Kidney glomerular epithelial cell (primary cell): ENCODE measurements around the gene SYCP2L.
A peak's percentile ranks its signal among the peaks of the same experiment; 100 is the strongest.
"Not testable (repeated sequence)": the region's sequence is repeated elsewhere in the genome, so short reads cannot be mapped to it uniquely, and the experiment has no call there.

Experiments
- DNase-seq: peaks from one replicate; lab custom pipeline; 2025; lab: John Stamatoyannopoulos, UW

Gene SYCP2L

DNA sequence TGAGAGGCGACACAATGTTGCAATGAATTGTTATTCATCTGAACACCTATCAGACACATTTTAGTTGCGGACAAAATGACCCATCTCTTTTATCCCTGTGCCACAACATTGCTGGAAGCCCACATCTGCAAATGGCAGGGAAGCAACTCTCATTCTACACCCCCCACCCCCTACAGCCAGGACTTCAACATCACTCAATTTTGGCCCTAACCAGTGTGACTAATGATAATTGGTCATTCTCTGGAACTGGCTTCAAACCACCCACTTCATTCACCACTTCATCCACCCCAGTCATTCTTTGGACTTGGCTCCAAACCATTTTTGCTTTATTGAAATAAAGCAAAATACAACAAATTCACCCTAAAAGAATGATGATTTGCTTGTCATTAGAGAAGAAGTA, 6.5 kb upstream of the SYCP2L start:
- DNase-seq: no peak

DNA sequence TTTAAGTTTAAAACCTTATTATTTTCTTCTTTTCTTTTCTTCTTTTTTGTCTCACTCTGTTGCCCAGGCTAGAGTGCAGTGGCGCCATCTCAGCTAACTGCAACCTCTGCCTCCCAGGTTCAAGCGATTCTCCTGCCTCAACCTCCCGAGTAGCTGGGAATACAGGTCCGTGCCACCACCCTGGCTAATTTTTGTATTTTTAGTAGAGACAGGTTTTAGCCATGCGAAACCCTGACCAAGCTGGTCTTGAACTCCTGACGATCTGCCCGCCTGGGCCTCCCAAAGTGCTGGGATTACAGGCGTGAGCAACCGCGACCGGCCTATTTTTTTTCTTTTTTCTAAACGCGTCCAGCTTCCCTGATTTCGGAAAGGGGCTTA, 4.6 kb upstream of the SYCP2L start:
- DNase-seq: not testable (repeated sequence)

DNA sequence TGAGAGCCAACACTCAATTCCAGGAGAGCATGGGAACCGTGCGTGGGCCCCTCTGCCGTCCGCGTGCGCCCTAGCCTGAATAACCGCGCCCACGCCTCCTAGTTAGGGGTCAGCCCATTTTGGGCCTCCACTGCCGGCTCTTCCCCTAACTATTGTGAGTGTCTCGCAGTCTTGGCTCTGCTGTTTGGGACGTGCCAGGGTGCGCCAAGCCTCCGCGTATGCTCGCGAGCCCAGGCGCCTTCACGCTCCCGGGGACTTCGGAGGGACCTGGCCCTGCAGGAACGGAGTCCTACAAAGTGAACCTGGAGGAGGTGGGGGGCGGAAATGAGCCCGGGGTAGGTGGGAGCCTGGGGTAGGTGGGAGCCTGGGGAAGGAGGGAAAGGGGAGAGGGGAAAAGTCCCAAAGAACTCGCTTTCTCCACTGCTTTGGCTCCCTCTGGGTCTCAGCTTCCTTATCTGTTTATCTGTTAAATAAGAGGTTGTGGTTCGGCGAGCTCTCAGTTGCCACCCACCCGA, 4.1 kb upstream of the SYCP2L start:
- DNase-seq: no peak

DNA sequence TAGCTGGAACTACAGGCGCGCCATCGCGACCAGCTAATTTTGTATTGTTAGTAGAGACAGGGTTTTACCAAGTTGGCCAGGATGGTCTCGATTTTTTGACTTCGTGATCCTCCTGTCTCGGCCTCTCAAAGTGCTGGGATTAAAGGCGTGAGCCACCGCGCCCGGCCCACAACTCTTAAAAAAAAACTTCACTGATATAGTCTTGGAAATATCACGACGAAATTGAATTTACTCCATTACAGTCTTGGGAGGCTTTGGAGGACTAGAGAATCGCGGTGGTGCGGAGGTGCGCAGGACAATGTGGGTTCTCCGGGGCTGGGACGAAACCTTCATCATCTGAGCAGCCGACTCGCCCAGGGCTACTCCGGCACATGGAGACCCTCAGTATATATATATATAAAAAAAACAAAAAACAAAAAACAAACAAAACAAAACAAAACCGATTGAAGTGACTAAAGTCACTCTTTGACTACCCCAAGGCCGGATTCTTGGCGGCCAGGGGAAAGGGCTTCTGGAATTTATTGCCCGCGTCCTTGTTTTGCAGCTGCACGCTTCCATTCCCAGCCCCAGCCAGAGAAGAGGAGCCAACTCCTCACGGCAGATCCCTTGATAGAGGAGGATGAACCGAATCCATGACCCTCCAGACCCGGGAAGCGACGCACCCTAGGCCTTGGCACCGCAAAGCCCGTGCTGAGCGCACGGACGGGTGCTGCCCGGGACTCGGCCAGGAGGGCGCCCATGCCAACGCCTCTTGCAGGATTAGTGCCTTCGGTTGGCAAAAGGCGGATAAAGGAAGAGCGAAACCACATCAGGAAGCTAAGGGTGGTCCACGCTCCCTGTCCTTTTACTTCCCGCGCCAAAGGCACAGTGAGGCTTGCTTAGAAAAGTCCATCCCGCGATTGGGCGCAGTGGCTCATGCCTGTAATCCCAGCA, 3.3 kb upstream of the SYCP2L start:
- DNase-seq: no peak

DNA sequence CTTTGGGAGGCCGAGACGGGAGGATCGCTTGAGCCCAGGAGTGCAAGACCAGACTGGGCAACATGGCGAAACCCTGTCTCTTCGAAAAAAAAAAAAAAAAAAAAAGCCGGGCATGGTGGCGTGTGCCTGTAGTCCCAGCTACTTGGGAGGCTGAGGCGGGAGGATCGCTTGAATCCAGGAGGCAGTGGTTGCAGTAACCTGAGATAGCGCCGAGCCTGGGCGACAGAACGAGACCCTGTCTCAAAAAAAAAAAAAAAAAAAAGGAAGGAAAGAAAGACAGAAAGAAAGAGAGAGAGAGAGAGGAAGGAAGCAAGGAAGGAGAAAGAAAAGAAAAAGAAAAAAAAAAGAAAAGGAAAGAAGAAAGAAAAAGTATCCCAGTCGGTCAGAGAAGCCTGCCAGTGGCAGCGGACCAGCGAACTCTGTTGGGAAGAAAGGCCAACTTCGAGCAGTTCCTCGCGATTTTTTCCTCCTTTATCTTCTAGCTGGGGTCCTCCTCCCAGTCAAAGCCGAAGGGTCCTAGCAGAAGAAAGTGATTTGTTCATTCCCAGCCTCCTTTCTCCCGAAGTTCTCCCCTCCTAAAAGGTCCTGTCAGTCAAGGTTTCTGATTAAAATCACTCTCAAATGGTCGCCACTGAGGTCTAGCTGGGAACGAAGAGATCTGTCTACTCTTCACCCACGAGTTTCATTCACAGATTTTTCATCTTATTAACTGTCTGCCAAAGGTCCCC, 2.4 kb upstream of the SYCP2L start:
- DNase-seq: no peak

DNA sequence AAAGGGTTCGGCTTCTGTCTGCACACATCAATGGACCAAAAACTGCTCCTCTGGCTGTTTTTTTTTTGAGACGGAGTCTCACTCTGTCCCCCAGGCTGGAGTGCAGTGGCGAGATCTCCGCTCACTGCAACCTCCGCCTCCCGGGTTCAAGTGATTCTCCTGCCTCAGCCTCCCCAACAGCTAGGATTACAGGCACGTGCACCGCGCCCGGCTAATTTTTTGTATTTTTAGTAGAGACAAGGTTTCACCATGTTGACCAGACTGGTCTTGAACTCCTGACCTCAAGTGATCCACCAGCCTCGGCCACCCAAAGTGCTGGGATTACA, 524 bp upstream of the SYCP2L start:
- not testable (repeated sequence) for DNase-seq

DNA sequence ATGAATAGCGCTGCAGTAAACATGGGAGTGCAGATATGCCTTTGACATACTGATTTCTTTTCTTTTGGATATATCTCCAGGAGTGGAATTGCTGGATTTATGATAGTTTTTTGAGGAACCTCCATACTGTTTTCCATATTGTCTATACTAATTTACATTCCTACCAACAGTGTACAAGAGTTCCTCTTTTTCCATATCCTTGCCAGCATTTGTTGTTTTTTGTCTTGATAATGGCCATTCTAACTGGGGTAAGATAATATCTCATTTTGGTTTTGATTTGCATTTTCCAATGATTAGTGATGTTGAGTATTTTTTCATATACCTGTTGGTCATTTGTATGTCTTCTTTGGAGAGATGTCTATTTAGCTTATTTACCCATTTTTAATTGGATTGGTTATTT, 3.3 kb downstream of the SYCP2L start:
- no peak for DNase-seq

DNA sequence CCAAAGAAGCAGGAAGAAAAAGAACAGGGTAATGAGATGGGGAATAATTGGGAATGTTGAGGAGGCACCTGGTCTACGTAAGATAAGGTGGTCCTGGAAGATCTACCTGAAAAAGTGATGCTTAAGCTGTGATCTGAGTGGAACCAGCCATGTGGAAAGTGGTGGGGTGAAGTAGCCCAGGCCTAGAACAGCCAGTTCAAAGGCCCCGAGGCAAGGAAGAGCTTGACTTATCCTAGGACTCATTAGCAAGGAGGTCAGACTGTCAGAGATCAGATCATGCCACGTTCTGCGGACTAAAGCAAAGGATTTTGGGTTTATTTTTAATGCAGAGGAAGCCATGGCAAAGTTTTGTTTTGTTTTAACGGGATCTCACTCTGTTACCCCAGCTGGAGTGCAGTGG, 5.1 kb downstream of the SYCP2L start:
- DNase-seq: no peak

DNA sequence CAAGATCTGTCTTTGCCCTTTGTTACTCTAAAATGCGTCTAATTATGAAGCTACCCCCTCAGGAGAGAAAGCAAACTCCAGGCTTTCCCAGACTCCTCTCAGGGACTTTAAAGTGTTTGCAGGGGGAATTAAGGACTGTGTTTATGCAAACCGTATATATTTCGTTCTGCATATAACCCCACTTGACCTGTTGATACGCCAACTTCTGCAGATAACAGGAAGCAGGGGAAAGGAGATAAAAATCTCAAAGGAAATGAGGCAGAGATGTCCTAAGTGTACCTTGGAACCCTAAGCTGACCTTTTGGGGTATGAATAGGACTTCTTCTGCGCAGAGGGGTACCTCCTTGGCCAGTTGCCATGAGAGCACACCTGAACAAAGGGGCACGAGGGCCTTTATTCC, 8.1 kb downstream of the SYCP2L start:
- no peak for DNase-seq

DNA sequence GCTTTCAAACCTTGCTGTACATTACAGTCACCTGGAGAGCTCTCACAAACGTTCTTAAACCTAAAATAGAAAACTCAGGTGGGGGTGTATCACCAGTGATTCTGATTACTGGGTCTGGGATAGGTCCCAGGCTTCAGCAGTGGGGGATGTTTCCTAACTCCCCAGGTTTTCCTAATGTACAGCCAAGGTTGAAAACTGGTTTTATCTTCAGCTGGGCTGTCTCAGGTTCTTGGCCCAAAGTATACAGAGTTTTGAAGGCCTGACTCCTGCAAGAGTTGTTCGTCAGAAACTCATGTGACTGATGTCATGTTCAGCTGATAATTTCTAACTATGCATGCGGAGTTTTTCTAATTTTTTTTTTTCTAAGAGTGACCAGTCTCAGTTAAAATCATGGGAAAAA, 9.8 kb downstream of the SYCP2L start:
- DNase-seq: no peak

DNA sequence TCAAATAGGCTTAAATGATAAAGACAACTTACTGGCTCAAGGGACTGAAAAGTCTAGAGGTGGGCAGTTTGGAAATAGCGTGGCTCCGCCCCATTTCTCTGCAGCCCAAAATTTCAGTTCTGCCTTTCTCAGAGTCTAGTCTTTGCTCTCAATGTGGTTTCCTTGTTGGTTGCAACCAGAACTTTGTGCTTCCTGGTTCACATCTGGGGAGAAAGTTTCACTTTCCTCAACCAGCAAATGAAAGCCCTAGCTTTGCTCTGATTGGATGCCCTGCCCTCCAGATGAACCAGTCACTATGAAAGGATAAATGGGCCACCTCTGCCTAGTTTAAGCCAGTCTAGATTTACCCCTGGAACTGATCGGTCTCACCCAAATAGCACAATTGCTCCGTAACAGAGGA, 14.9 kb downstream of the SYCP2L start:
- DNase-seq: no peak

DNA sequence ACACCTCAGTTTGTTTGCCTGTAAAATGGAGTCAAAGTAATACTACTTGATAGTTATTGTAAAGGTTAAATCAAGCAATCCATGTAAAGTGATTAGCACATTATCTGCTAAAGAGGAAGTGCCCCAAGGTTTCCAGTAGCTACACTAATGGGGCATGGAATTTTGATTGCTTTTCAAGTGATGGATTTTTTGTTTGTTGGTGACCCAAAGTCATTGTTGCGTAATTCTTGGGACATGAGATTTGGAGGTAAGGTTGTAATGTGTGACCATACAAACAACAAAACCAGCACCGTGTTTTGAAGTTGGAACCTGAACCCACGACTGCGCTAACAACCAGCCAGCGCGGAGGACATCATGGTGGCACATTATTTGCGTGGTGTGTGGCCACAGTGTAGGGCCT, 17.2 kb downstream of the SYCP2L start:
- no peak for DNase-seq

DNA sequence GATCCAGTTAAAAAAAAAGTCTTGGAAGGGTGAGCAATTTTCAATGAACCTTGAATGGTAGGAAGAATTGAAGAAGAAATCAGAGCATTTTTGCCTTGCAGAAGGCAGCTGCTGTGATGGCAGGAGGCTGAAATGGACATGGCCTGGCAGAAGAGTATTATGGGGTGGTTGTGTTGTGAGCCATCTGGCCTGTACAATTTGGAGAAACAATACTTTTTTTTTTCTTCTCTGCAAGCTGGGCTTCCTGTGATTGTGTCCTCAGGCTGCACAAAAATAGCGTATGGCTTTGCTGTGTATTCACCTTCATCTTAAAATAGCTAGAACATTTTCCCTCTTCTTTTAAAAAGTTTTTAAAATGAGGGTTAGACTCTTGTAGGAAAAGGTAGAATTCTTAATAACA, 21.4 kb downstream of the SYCP2L start:
- DNase-seq: no peak

DNA sequence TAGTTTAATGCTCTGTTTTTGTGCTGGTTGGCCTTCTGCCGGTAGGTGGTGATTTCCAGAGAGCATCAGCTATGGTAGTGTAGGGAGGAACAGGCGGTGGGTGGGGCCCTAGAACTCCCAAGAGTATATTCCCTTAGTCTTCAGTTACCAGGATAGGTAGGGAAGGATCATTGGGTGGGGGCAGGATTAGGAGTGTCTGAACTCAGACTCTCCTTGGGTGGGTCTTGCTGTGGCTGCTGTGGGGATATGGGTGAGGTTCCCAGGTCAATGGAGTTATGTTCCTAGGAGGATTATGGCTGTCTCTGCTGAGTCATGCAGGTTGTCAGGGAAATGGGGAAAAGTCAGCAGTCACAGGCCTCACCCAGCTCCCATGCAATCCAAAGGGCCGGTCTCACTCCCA, 32.7 kb downstream of the SYCP2L start:
- not testable (repeated sequence) for DNase-seq

DNA sequence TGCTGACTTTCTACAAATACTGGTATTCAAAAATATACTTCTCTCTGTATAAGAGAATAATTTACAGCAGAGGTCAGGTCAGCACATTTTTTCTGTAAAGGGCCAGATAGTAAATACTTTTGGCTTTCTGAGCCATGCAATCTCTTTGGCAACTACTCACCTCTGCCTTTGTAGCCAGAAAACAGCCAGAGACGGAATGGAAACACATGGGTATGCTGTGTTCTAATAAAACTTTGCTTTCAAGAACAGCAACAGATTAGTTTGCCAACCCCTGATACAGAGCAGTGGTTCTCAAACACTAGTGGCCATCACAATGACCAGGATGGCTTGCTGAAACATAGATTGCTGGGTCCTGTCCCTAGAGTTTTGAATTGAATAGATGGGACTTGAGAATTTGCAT, 46.3 kb downstream of the SYCP2L start:
- no peak for DNase-seq

DNA sequence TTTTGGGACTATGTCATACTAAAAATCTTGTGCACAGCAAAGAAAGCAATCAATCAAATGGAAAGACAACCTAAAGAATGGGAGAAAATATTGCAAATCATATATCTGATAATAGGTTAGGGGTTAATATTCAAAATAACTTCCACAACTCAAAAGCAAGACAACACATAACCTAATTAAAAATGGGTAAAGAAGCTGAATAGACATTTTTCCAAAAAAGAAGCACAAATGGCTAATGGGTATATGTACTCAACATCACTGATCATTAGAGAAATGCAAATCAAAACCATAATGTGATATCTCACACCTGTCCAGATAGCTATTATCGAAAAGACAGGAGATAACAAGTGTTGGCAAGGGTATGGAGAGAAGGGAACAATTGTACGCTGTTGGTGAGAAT, 53.0 kb downstream of the SYCP2L start:
- DNase-seq: no peak

DNA sequence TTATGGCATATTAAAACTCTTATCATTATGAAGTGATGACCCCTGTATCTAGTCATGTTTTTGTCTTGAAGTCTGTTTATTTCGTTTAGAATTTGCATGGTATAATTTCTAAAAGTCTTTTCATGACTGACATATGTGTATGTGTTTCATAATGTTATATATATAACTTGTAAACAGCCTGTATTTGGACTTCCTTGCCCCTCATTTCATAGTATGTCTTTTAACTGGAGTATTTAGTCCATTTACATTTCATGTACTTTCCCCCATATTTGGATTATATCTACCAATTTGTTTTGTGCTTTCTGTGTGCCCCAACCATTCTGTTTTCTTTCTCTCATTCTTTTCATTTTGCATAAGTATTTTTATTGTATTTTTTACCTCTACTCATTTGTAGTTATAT, 59.0 kb downstream of the SYCP2L start:
- DNase-seq: no peak

DNA sequence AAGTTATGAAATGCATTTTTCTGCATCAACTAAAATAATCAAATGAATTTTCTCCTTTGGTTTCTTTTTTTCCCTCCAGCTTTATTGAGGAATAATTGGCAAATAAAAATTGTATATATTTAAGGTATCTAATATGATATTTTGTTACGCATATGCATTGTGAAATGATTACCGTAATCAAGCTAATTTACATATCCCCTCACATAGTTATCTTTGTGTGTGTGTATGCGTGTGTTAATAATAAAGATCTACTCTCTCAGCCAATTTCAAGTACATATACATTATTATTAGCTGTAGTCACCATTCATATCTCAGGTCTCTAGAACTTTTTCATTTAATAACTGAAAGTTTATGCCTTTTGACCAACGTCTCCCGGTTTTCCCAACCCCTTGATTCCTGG, 61.1 kb downstream of the SYCP2L start:
- DNase-seq: no peak

DNA sequence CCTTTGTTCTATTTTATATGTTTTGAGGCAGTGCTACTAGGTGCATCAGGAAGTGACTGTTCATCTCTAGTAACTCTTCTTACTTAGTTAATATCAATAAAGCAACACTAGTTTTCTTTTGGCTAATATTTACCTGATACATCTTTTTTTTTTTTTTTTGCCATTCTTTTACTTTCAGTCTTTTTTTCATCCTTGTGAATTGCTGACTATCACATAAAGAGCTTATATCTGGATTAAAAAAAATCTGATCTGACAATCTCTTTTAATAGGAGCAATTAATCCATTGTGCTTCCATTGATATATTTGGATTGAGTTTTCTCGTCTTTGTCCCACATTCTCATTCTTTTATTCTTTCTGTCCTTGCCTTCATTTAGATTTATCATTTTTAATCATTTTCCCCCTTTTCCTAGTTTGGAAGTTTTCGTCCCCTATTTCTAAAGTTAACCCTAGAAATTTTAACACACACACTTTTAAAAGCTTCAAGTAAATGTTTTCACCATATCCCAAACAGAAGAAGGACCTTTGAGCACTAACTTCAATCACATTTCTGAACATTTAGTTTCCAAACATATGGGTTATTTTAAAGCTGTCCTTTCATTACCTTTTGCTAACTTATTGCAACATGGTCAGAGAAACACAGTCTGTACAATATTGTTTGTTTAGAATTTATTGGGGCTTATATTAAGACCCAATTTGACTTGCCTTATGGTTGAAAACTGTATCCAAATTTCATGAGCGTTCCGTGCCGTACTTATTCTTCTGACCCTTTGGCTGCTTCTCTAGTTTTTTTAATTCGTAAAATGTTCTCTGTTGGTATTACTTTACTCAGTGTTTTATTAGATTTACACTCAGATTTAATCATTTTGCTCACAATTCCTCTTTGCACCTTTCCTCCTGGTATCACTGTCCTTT, 63.0 kb downstream of the SYCP2L start:
- DNase-seq: no peak

DNA sequence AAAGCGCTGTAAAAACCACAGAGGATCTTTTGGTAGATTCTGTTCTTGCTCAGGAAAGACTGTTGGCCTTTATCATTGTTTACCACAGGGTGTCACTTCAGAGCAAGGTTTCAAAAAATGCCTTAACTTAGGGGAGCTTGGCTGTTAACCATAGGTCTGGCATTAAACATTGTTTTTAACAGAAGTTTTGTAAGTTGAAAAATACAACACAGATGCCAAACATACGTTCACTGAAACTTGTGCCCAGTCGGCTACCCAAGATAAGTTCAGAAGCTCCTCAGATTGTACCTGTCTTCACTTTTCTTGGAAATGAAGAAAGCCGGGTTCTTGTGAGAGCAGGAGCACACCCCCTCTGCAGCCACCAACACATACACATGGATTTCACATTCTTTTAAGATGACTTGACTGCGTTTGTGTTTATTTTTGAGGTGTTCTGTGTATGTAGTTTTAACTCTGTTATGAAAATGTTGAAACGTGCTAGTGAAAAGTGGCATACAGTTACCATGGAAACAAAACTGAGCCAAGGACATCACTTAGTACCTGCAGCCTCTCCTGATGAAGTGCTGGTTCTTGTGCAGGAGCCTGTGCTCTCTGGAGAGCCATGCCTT, 64.9 kb downstream of the SYCP2L start:
- DNase-seq: peak; percentile 45

DNA sequence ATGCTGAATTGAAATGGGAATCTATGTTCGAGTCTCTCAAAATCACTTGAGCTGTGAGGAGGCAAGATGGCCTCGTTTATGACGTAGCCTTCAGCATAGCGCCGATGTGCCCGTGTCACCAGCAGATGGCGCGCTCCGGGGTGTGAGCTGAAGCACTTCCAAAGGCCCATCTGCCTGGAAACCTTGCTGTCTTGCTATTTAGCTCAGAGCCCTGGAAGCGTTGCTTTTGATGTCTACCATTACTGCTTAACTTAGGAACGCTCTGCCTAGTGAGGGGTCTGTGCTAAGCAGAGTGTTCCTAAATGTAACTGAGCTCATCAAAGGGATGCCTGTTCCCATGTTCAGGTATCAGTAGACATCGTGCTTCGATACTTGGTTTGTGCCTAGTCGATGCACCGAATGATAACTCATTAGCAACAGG, 67.7 kb downstream of the SYCP2L start:
- peak; percentile 67 for DNase-seq

DNA sequence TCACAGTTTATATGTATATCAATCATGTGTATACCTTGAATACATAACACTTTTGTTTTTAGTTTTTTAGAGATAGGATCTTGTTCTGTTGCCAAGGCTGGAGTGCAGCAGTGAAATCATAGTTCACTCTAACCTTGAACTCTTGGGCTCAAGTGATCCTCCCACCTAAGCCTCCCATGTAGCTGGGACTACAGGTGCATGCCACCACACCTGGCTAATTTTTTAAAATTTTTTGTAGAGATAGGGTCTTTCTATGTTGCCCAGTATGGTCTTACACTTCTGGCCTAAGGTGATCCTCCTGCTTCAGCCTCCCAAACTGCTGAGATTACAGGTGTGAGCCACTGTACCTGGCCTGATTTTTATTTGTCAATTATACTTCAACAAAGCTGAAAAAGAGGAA, 69.9 kb downstream of the SYCP2L start:
- DNase-seq: no peak
